GM19240 (cell line): ENCODE measurements around the gene FNDC3A.
"Not testable (repeated sequence)": the region's sequence is repeated elsewhere in the genome, so short reads cannot be mapped to it uniquely, and the experiment has no call there.

Source experiments
- DNase-seq: peaks from one replicate; pipeline ENCODE4 v3.0.0; 2011; ENCODE audit warnings: low spot score; ENCODE audit not compliant: insufficient read length

FNDC3A gene

GRCh38 chr13:49140910-49141611, 165.3 kb downstream of the FNDC3A start:
- no peak for DNase-seq

GRCh38 chr13:49146950-49147355, 171.2 kb downstream of the FNDC3A start:
- DNase-seq = no peak

- no peak for DNase-seq
These were observed 172.7 kb downstream of the FNDC3A start for GRCh38 chr13:49148405-49148804.

GRCh38 chr13:49157955-49158584, 182.4 kb downstream of the FNDC3A start:
- not testable (repeated sequence) for DNase-seq

GRCh38 chr13:49163162-49163561, 187.4 kb downstream of the FNDC3A start:
- DNase-seq = not testable (repeated sequence)

- DNase-seq = no peak
These were observed 189.0 kb downstream of the FNDC3A start for GRCh38 chr13:49164712-49165111.

- DNase-seq = no peak
These were observed 190.4 kb downstream of the FNDC3A start for GRCh38 chr13:49165798-49166752.

- DNase-seq = no peak
These were observed 195.6 kb downstream of the FNDC3A start for GRCh38 chr13:49171359-49171758.

GRCh38 chr13:49183672-49184325, 208.1 kb downstream of the FNDC3A start:
- DNase-seq = no peak

GRCh38 chr13:49184621-49185020, 208.9 kb downstream of the FNDC3A start:
- no peak for DNase-seq

GRCh38 chr13:49185264-49185663, 209.6 kb downstream of the FNDC3A start:
- DNase-seq = no peak

- no peak for DNase-seq
These were observed 215.2 kb downstream of the FNDC3A start for GRCh38 chr13:49190901-49191300.

GRCh38 chr13:49206641-49207040, 230.9 kb downstream of the FNDC3A start:
- no peak for DNase-seq

- DNase-seq = no peak
These were observed 232.9 kb downstream of the FNDC3A start for GRCh38 chr13:49208619-49209018.

- no peak for DNase-seq
These were observed 234.4 kb downstream of the FNDC3A start for GRCh38 chr13:49210114-49210513.

- no peak for DNase-seq
These were observed 235.0 kb downstream of the FNDC3A start for GRCh38 chr13:49210669-49211068.

- no peak for DNase-seq
These were observed 237.8 kb downstream of the FNDC3A start for GRCh38 chr13:49213539-49213938.

GRCh38 chr13:49213997-49214916, 238.5 kb downstream of the FNDC3A start:
- no peak for DNase-seq

- no peak for DNase-seq
These were observed 239.2 kb downstream of the FNDC3A start for GRCh38 chr13:49214917-49215376.

GRCh38 chr13:49216334-49216733, 240.6 kb downstream of the FNDC3A start:
- no peak for DNase-seq
